ENCODE data around the gene FOXP1. TPM values are rescaled to one million over a fixed set of nuclear protein-coding genes. Genes with fewer than 3 reads are reported as not detected.

FOXP1 gene
- total RNA-seq, 1 donor = 55.7 TPM

DNA sequence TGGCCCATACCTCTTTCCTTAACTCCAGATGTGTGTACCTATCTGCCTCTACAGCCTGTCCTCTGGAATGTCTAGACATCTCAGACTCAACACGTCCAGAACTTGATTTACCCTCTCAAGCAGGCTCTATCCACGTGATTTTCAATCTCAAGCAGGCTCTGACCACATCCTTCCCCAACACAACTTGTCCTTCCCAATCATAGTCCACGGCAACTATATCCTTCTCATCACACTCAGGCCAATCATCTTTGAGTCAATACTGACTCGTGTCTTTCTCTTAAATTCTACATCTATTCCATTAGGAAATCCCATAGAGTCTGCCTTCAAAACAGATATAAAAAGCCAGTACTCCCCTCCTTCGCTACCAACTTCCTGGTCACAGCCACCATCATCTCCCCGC is 70.4 kb downstream of the FOXP1 start:
- H3K4me3 ChIP-seq (ENCODE audit: low read depth, low read length) = no peak overlapping the region
- TF ChIP-seq, protein P1, sequence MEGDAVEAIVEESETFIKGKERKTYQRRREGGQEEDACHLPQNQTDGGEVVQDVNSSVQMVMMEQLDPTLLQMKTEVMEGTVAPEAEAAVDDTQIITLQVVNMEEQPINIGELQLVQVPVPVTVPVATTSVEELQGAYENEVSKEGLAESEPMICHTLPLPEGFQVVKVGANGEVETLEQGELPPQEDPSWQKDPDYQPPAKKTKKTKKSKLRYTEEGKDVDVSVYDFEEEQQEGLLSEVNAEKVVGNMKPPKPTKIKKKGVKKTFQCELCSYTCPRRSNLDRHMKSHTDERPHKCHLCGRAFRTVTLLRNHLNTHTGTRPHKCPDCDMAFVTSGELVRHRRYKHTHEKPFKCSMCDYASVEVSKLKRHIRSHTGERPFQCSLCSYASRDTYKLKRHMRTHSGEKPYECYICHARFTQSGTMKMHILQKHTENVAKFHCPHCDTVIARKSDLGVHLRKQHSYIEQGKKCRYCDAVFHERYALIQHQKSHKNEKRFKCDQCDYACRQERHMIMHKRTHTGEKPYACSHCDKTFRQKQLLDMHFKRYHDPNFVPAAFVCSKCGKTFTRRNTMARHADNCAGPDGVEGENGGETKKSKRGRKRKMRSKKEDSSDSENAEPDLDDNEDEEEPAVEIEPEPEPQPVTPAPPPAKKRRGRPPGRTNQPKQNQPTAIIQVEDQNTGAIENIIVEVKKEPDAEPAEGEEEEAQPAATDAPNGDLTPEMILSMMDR (IDR thresholded peaks at IDR 0.05; ENCODE audit: insufficient read depth, low read depth, low read length) = no peak
- no peak for DNase-seq (ENCODE audit: low read depth)

DNA sequence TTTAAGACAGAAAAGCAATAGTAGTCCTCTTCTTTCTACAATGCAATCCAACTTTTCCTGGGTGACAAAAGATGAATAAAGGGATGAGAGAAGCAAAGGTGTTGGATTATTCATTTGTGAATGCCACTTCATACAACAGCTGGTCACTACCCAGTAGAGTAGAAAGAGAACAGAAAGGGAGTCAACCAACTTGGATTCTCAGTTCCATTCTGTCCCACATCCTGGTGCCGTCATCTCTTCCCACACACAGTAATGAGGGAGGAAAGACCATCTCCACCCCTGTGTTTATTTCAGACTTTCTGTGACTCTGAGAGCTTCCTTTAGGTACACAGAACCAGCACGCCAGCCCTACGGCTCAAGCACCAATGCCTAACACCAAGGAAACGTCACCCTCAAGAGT is 71.0 kb downstream of the FOXP1 start:
- TF ChIP-seq, protein P1 (IDR thresholded peaks at IDR 0.05; ENCODE audit: insufficient read depth, low read depth, low read length) = no peak
- H3K4me3 ChIP-seq (ENCODE audit: low read depth, low read length) = no peak overlapping the region
- no peak for DNase-seq (ENCODE audit: low read depth)

DNA sequence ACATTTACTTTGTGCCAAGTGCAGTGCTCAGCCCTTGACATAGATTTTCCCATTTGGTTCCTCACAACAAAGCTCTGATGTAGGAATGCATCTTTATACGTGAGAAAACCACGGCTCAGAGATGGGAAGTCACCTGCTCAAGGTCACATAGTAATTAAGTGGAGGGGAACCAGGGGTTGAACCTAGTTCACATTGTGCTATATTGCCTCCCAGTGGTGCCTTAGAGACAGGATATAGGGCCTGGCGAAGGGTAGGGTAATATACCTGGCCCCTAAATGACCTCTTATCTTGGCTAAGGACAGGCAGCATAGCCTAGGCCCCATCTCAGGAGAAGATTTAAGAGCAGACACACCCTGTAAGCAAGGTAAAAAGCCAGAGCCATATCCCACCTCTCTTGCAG is 71.5 kb downstream of the FOXP1 start:
- H3K4me3 ChIP-seq (ENCODE audit: low read depth, low read length) = no peak overlapping the region
- no peak for DNase-seq (ENCODE audit: low read depth)
- TF ChIP-seq, protein P1 (IDR thresholded peaks at IDR 0.05; ENCODE audit: insufficient read depth, low read depth, low read length) = no peak

DNA sequence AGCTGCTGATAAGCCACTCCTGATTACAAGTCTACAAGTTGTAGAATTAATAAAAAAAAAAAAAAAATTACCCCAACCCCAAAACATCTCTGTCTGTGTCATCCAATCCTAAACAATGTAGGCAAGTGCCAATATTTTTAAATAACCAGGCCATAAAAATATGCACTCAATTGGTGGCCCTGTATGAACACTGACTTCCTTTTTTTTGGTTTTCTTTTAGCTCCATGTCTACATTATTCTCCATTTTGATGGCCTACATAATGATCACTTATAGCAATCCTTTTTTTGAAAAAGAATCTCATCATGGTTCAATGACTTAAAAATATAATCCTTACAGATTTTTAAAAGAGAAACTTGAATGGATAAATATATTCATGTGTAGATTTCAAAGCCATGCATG is 72.1 kb downstream of the FOXP1 start:
- TF ChIP-seq, protein P1 (IDR thresholded peaks at IDR 0.05; ENCODE audit: insufficient read depth, low read depth, low read length) = no peak
- no peak for DNase-seq (ENCODE audit: low read depth)
- no peak overlapping the region for H3K4me3 ChIP-seq (ENCODE audit: low read depth, low read length)

DNA sequence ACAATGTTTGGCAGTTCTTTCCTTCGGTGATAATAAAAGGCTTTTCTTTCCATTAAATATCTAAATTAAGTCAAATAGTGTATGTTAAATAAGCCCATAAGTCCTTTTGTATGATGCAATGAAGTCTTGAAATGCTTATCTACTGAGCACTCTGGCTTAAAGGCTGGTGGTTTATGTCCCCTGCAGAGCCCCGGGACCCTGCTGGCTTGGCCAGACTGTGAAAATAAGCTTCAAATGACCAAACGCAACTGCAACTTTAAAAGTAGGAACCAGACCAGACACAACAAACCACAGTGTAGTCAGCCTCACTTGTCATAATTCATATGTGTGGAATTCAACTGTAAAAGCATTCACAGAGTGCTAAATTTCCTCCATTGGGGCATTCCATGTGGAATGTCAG is 72.5 kb downstream of the FOXP1 start:
- TF ChIP-seq, protein P1 (IDR thresholded peaks at IDR 0.05; ENCODE audit: insufficient read depth, low read depth, low read length) = no peak
- H3K4me3 ChIP-seq (ENCODE audit: low read depth, low read length) = no peak overlapping the region
- peak; percentile 97 for DNase-seq (ENCODE audit: low read depth)

DNA sequence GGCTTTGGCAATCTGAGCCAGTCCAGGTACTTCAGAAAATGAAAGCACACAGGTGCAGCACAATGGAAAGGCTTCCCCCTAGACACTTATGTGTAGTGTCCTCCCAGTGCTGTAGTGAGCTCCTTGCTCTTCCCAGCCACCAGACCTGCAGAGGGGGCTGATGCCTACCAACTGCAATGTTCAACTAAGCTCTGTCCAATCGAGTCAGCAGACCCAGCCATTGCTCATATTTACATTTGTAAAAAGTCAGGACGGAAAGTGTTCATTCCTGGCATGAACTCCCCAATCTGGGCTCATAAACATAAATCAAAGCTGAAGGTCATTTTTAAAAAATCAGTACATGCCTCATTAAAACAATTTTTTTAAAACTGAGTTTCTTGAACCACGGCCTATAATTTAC is 73.0 kb downstream of the FOXP1 start:
- TF ChIP-seq, protein P1 (IDR thresholded peaks at IDR 0.05; ENCODE audit: insufficient read depth, low read depth, low read length) = peak; percentile 49
- peak; percentile 82 for DNase-seq (ENCODE audit: low read depth)
- no peak overlapping the region for H3K4me3 ChIP-seq (ENCODE audit: low read depth, low read length)

DNA sequence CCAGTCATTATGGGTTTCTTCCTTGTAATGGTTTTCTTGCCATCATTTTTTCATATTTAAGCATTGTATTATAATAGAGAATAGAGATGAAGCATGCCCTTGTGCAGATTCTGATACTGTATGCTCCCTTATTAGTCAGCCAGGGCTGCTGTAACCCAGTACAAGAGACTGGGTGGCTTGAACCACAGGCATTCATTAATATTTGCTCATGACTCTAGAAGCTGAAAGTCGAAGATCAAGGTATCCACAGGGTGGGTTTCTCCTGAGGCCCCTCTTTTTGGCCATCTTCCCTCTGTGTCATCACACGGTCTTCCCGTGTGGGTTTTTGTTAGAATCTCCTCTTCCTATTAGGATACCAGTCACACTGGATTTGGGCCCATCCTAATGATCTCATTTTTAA is 74.5 kb downstream of the FOXP1 start:
- TF ChIP-seq, protein P1 (IDR thresholded peaks at IDR 0.05; ENCODE audit: insufficient read depth, low read depth, low read length) = no peak
- no peak overlapping the region for H3K4me3 ChIP-seq (ENCODE audit: low read depth, low read length)
- DNase-seq (ENCODE audit: low read depth) = no peak
